Prostate gland (tissue), 2 donors: ENCODE measurements around the gene CABP2.

Experiments
- POLR2A ChIP-seq: fragments of 450-650 bp; IDR thresholded peaks from one replicate; pipeline ENCODE4 v1.6.1; 2016; ENCODE audit warnings: antibody characterized with exemption, mild to moderate bottlenecking
- POLR2AphosphoS5 ChIP-seq: sonication (generic); formaldehyde crosslinking; IDR thresholded peaks from one replicate; pipeline ENCODE4 v1.6.1; 2017; ENCODE audit warnings: antibody characterized with exemption
- TF ChIP-seq, protein P1 (sequence below), 4 experiments: fragments of 200-600 bp in 2 of 4; fragments of 450-650 bp in 2 of 4; sonication (generic) in 2 of 4; IDR thresholded peaks; 1 replicate in 3 of 4; 2 replicates in 1 of 4; pipeline ENCODE4 v1.5.1; 2016 to 2019; ENCODE audit warnings: antibody characterized with exemption in 4 of 4, mild to moderate bottlenecking in 2 of 4, moderate library complexity in 2 of 4

DNA sequence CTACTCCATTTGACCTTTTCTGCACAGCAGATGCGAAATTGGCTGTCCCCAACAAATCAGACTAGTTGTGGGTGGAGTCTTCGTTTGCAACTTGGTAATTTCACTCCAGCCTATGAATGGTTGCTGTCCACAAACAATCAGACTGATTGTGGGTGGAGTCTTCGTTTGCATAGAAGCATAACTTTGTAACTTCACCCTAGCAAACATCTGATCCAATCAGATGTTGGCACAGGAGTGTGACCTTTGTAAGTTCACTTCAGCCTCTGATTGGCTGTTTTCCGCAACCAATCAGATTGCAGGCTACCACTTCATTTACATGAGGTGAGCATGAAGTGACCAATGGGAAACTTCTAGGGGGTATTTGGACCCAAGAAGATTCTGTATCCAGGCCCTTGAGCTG, 16.3 kb upstream of the CABP2 start:
- TF ChIP-seq, protein P1, sequence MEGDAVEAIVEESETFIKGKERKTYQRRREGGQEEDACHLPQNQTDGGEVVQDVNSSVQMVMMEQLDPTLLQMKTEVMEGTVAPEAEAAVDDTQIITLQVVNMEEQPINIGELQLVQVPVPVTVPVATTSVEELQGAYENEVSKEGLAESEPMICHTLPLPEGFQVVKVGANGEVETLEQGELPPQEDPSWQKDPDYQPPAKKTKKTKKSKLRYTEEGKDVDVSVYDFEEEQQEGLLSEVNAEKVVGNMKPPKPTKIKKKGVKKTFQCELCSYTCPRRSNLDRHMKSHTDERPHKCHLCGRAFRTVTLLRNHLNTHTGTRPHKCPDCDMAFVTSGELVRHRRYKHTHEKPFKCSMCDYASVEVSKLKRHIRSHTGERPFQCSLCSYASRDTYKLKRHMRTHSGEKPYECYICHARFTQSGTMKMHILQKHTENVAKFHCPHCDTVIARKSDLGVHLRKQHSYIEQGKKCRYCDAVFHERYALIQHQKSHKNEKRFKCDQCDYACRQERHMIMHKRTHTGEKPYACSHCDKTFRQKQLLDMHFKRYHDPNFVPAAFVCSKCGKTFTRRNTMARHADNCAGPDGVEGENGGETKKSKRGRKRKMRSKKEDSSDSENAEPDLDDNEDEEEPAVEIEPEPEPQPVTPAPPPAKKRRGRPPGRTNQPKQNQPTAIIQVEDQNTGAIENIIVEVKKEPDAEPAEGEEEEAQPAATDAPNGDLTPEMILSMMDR (IDR thresholded peaks at IDR 0.05) = no peak
- TF ChIP-seq POLR2A (no peak), POLR2AphosphoS5 (no peak)
